HCT116 (cell line): Measurements from ENCODE around the gene GATAD2B. TPM values are rescaled to one million over a fixed set of nuclear protein-coding genes. Genes with fewer than 3 reads are reported as not detected.

Source experiments
- ATAC-seq: fragments of 200-7000 bp; cut with Tn5 transposase; 2 replicates; pipeline ENCODE4 v1.9.1; 2020; ENCODE audit warnings: mild to moderate bottlenecking, moderate library complexity
- BruUV-seq: library from RNA; stranded (reverse); fragments of 400-500 nt; replicated peaks from 2 replicates; lab custom pipeline; 2021; lab: Mats Ljungman, UMichigan
- CTCF ChIA-PET: fragments of 300-600 bp; sonication (Branson Sonifier 250); formaldehyde crosslinking; loops from one replicate; lab custom pipeline; 2021; ENCODE audit warnings: antibody characterized with exemption; lab: Charles Lee
- POLR2A ChIA-PET: fragments of 300-600, 350-600 bp; sonication (Branson Sonifier 250); formaldehyde crosslinking; loops from one replicate; lab custom pipeline; 2021; ENCODE audit warnings: antibody characterized with exemption; lab: Charles Lee
- RAD21 ChIA-PET, 2 experiments: fragments of 300-600 bp; sonication (Branson Sonifier 250); formaldehyde crosslinking; loops; one replicate each; lab custom pipeline; 2023; ENCODE audit warnings: low total read pairs in 2 of 2; ENCODE audit not compliant: uncharacterized antibody in 2 of 2, unreplicated experiment in 2 of 2, low non-redundant PET in 1 of 2; lab: Charles Lee
- DNase-seq: peaks from one replicate; pipeline ENCODE4 v3.0.0-alpha.2; 2010; ENCODE audit warnings: low read depth, low spot score
- H2AFZ ChIP-seq: fragments of 200-600 bp; shearing (Covaris generic), sonication (generic); 2 replicates; pipeline ENCODE4 v1.6.1; 2017; ENCODE audit warnings: low read depth, mixed run types, mixed read lengths, antibody characterized with exemption, low read length; ENCODE audit not compliant: poor library complexity, severe bottlenecking
- H3K27ac ChIP-seq: 2 replicates; pipeline ENCODE4 v1.5.1; 2012; ENCODE audit warnings: low read depth, low read length
- H3K27me3 ChIP-seq: fragments of 200-600 bp; sonication (generic); 2 replicates; pipeline ENCODE4 v1.6.1; 2016; ENCODE audit warnings: mixed run types, low read length, mixed read lengths; ENCODE audit not compliant: insufficient read depth
- H3K36me3 ChIP-seq, 2 experiments: fragments of 200-500 bp in 1 of 2; fragments of 200-600 bp in 1 of 2; sonication (Bioruptor generic) in 1 of 2; sonication (generic) in 1 of 2; 2 replicates each; pipeline versions ENCODE4 v1.5.1 to v1.6.1; 2014 to 2016; ENCODE audit warnings: low read length in 2 of 2, inconsistent platforms in 1 of 2, mixed read lengths in 1 of 2, mixed run types in 1 of 2; ENCODE audit not compliant: insufficient read depth in 2 of 2, control insufficient read depth in 1 of 2
- H3K4me1 ChIP-seq, 2 experiments: fragments of 200-600 bp in 1 of 2; sonication (generic) in 1 of 2; 2 replicates each; pipeline versions ENCODE4 v1.5.1 to v1.6.1; 2012 to 2017; ENCODE audit warnings: low read length in 2 of 2, inconsistent platforms in 1 of 2, mild to moderate bottlenecking in 1 of 2, mixed read lengths in 1 of 2, mixed run types in 1 of 2, moderate library complexity in 1 of 2; ENCODE audit not compliant: insufficient read depth in 2 of 2, control insufficient read depth in 1 of 2
- H3K4me2 ChIP-seq: fragments of 200-600 bp; sonication (generic); 2 replicates; pipeline ENCODE4 v1.6.1; 2017; ENCODE audit warnings: mixed run types, low read length, mixed read lengths
- H3K4me3 ChIP-seq, 2 experiments: fragments of 200-600 bp in 1 of 2; sonication (generic) in 1 of 2; replicated peaks in 1 of 2; 2 replicates each; pipeline ENCODE4 v1.5.1; 2011 to 2016; ENCODE audit warnings: low read length in 2 of 2, control low read depth in 1 of 2, low read depth in 1 of 2, mild to moderate bottlenecking in 1 of 2, mixed read lengths in 1 of 2, mixed run types in 1 of 2
- H3K79me2 ChIP-seq: fragments of 200-600 bp; sonication (generic); 2 replicates; pipeline ENCODE4 v1.6.1; 2017; ENCODE audit warnings: mild to moderate bottlenecking, mixed run types, low read length, moderate library complexity, mixed read lengths; ENCODE audit not compliant: insufficient read depth
- H3K9ac ChIP-seq: fragments of 200-600 bp; sonication (generic); 2 replicates; pipeline ENCODE4 v1.6.1; 2016; ENCODE audit warnings: low read length, mixed read lengths
- H3K9me2 ChIP-seq: fragments of 200-600 bp; sonication (generic), shearing (Covaris generic); 2 replicates; pipeline ENCODE4 v1.6.1; 2017; ENCODE audit warnings: mixed run types, mild to moderate bottlenecking, moderate library complexity; ENCODE audit not compliant: insufficient read depth
- H3K9me3 ChIP-seq, 2 experiments: fragments of 200-500 bp in 1 of 2; fragments of 200-600 bp in 1 of 2; sonication (Bioruptor generic) in 1 of 2; sonication (generic) in 1 of 2; 2 replicates each; pipeline ENCODE4 v1.6.1; 2014 to 2017; ENCODE audit warnings: low read length in 2 of 2, mixed read lengths in 2 of 2, inconsistent platforms in 1 of 2, low read depth in 1 of 2, mild to moderate bottlenecking in 1 of 2, mixed run types in 1 of 2, moderate library complexity in 1 of 2; ENCODE audit not compliant: control insufficient read depth in 1 of 2, insufficient read depth in 1 of 2
- H4K20me1 ChIP-seq: fragments of 200-600 bp; sonication (generic), shearing (Covaris generic); 2 replicates; pipeline ENCODE4 v1.6.1; 2017; ENCODE audit warnings: mixed run types, mild to moderate bottlenecking, moderate library complexity; ENCODE audit not compliant: insufficient read depth
- CBX3 ChIP-seq: IDR thresholded peaks from 2 replicates; pipeline ENCODE4 v1.6.1; 2012; ENCODE audit warnings: low read depth
- CEBPB ChIP-seq: IDR thresholded peaks from 2 replicates; pipeline ENCODE4 v1.6.1; 2012; ENCODE audit warnings: low read depth
- EGR1 ChIP-seq: IDR thresholded peaks from 2 replicates; pipeline ENCODE4 v1.6.1; 2012; ENCODE audit warnings: low read depth
- ELF1 ChIP-seq: IDR thresholded peaks from 2 replicates; pipeline ENCODE4 v1.6.1; 2012; ENCODE audit warnings: low read depth, borderline replicate concordance
- EZH2phosphoT487 ChIP-seq: fragments of 200-600 bp; IDR thresholded peaks from 2 replicates; pipeline ENCODE4 v1.6.1; 2018; ENCODE audit warnings: antibody characterized with exemption, borderline replicate concordance
- FOSL1 ChIP-seq: IDR thresholded peaks from 2 replicates; pipeline ENCODE4 v1.6.1; 2012; ENCODE audit warnings: low read depth
- JUND ChIP-seq: IDR thresholded peaks from 2 replicates; pipeline ENCODE4 v1.6.1; 2012
- POLR2AphosphoS5 ChIP-seq: IDR thresholded peaks from 2 replicates; pipeline ENCODE4 v1.6.1; 2011; ENCODE audit warnings: mild to moderate bottlenecking, low read depth, low read length, moderate library complexity
- SIN3A ChIP-seq: IDR thresholded peaks from 2 replicates; pipeline ENCODE4 v1.6.1; 2012; ENCODE audit warnings: low read depth
- SRF ChIP-seq: IDR thresholded peaks from 2 replicates; pipeline ENCODE4 v1.6.1; 2012; ENCODE audit warnings: low read depth
- TCF7L2 ChIP-seq: IDR thresholded peaks from 2 replicates; pipeline ENCODE4 v1.7.0; 2011; ENCODE audit warnings: borderline replicate concordance, inconsistent platforms; ENCODE audit not compliant: insufficient read depth, insufficient read length; ENCODE audit errors: extremely low read depth
- YY1 ChIP-seq: IDR thresholded peaks from 2 replicates; pipeline ENCODE4 v1.6.1; 2011; ENCODE audit warnings: low read length, low read depth, moderate library complexity, mild to moderate bottlenecking; ENCODE audit not compliant: insufficient replicate concordance; ENCODE audit errors: extremely low read depth
- ZFX ChIP-seq: fragments of 450-650 bp; IDR thresholded peaks from 2 replicates; pipeline ENCODE4 v1.6.1; 2017
- intact Hi-C: fragments of 100-400 bp; cut with micrococcal nuclease; formaldehyde crosslinking; loops from 2 replicates; pipeline ENCODE4 v1.10.0; 2022
- total RNA-seq: library from RNA; stranded (reverse); gene quantifications from one replicate; pipeline ENCODE4 v1.2.1, GENCODE V29; 2021; ENCODE audit not compliant: unreplicated experiment
- TF ChIP-seq, protein P1 (sequence below): IDR thresholded peaks from 2 replicates; pipeline ENCODE4 v1.6.1; 2012
- TF ChIP-seq, protein P2 (sequence below): IDR thresholded peaks from 2 replicates; pipeline ENCODE4 v1.6.1; 2012
- TF ChIP-seq, protein P3 (sequence below): IDR thresholded peaks from 2 replicates; pipeline ENCODE4 v1.6.1; 2012; ENCODE audit warnings: low read depth

Gene GATAD2B
- total RNA-seq, 1 experiment from 2014 or later: 50.2 TPM

DNA sequence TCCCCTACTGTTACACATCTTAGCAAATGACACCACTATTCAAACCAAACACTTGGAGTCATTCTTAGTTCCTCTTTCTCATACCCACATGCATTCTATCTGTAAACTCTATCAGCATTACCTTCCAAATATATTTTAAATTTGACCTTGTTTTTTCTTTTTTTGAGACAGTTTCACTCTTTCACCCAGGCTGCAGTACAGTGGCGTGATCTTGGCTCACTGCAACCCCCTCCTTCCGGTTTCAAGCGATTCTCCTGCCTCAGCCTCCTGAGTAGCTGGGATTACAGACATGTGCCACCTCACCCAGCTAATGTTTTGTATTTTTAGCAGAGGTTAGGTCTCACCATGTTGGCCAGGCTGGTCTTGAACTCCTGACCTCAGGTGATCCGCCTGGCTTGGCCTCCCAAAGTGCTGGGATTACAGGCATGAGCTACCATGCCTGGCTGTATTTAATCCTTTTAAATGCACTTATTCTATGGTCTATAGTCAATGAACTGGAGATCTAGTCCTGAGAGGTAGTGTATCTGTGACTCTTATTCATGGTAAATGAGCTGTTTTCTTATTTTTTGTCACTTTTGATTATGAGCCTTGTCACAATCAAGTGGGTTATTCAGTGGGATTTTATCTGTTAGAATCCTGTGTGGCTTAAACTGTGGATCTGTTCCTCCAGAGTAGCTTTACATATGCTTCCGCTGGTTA is 73.1 kb downstream of the GATAD2B start:
- no peak for ATAC-seq
- Histone ChIP-seq H4K20me1 (no peaks in the 10 kb centered on the region), H3K4me2 (no peak overlapping the region), H3K4me1 (no peaks in the 10 kb centered on the region), H3K9me3 (no peaks in the 10 kb centered on the region), H3K9ac (no peak overlapping the region), H3K27ac (no peak overlapping the region)
- POLR2A ChIA-PET: no interaction called here
- no peak for TF ChIP-seq TCF7L2
- no peak for TF ChIP-seq FOSL1
- TF ChIP-seq SIN3A: no peak
- TF ChIP-seq YY1: no peak
- TF ChIP-seq, protein P1, sequence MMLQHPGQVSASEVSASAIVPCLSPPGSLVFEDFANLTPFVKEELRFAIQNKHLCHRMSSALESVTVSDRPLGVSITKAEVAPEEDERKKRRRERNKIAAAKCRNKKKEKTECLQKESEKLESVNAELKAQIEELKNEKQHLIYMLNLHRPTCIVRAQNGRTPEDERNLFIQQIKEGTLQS: no peak
- no peak for TF ChIP-seq ELF1
- TF ChIP-seq, protein P2, sequence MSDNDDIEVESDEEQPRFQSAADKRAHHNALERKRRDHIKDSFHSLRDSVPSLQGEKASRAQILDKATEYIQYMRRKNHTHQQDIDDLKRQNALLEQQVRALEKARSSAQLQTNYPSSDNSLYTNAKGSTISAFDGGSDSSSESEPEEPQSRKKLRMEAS: no peak
- TF ChIP-seq SRF: no peak
- no peak for TF ChIP-seq EZH2phosphoT487
- TF ChIP-seq CBX3: no peak
- no peak for TF ChIP-seq ZFX
- no peak for TF ChIP-seq POLR2AphosphoS5
- no peak for TF ChIP-seq JUND
- TF ChIP-seq, protein P3, sequence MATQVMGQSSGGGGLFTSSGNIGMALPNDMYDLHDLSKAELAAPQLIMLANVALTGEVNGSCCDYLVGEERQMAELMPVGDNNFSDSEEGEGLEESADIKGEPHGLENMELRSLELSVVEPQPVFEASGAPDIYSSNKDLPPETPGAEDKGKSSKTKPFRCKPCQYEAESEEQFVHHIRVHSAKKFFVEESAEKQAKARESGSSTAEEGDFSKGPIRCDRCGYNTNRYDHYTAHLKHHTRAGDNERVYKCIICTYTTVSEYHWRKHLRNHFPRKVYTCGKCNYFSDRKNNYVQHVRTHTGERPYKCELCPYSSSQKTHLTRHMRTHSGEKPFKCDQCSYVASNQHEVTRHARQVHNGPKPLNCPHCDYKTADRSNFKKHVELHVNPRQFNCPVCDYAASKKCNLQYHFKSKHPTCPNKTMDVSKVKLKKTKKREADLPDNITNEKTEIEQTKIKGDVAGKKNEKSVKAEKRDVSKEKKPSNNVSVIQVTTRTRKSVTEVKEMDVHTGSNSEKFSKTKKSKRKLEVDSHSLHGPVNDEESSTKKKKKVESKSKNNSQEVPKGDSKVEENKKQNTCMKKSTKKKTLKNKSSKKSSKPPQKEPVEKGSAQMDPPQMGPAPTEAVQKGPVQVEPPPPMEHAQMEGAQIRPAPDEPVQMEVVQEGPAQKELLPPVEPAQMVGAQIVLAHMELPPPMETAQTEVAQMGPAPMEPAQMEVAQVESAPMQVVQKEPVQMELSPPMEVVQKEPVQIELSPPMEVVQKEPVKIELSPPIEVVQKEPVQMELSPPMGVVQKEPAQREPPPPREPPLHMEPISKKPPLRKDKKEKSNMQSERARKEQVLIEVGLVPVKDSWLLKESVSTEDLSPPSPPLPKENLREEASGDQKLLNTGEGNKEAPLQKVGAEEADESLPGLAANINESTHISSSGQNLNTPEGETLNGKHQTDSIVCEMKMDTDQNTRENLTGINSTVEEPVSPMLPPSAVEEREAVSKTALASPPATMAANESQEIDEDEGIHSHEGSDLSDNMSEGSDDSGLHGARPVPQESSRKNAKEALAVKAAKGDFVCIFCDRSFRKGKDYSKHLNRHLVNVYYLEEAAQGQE: no peak
- TF ChIP-seq EGR1: no peak
- TF ChIP-seq CEBPB: no peak
- TF ChIP-seq, all 23 proteins: peak for 0
- peaks cover 2% of the 10 kb centered on the region; the same call in 1 of the 2 replicates for H3K79me2 ChIP-seq
- CTCF ChIA-PET: no interaction called here
- intact Hi-C loops: loop anchor here (10.0 kb wide), 1 partner anchor 55 kb away; no protein-coding TSS in a partner anchor
- H3K36me3 ChIP-seq: no peaks in the 10 kb centered on the region
- no peak for DNase-seq
- RAD21 ChIA-PET: no interaction called here
- BruUV-seq: no TSS peak
- no peak overlapping the region for H3K4me3 ChIP-seq
- H3K27me3 ChIP-seq: no peaks in the 10 kb centered on the region
- no peaks in the 10 kb centered on the region for H3K9me2 ChIP-seq
- H2AFZ ChIP-seq: no peak overlapping the region
